DOHH2 (cell line): ENCODE results near the gene MIB2.

ENCODE experiments used
- EZH2phosphoT487 ChIP-seq: fragments of 200-600 bp; sonication (generic); IDR thresholded peaks from 2 replicates; pipeline ENCODE4 v1.6.1; 2017; ENCODE audit warnings: borderline replicate concordance, mild to moderate bottlenecking, antibody characterized with exemption, low read length, moderate library complexity, mixed read lengths
- TF ChIP-seq, protein P1 (sequence below): fragments of 200-600 bp; sonication (generic); IDR thresholded peaks from one replicate; pipeline ENCODE4 v1.5.1; 2014; ENCODE audit warnings: antibody characterized with exemption, mild to moderate bottlenecking, low read depth, low read length; ENCODE audit not compliant: poor library complexity, severe bottlenecking

GRCh38 chr1:1617516-1617915, 2.2 kb downstream of the MIB2 start:
- TF ChIP-seq, protein P1, sequence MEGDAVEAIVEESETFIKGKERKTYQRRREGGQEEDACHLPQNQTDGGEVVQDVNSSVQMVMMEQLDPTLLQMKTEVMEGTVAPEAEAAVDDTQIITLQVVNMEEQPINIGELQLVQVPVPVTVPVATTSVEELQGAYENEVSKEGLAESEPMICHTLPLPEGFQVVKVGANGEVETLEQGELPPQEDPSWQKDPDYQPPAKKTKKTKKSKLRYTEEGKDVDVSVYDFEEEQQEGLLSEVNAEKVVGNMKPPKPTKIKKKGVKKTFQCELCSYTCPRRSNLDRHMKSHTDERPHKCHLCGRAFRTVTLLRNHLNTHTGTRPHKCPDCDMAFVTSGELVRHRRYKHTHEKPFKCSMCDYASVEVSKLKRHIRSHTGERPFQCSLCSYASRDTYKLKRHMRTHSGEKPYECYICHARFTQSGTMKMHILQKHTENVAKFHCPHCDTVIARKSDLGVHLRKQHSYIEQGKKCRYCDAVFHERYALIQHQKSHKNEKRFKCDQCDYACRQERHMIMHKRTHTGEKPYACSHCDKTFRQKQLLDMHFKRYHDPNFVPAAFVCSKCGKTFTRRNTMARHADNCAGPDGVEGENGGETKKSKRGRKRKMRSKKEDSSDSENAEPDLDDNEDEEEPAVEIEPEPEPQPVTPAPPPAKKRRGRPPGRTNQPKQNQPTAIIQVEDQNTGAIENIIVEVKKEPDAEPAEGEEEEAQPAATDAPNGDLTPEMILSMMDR = no peak
- no peak for TF ChIP-seq EZH2phosphoT487
